Heart right ventricle (tissue), 16 donors: ENCODE results near the gene HLA-A. TPM values are rescaled to one million over a fixed set of nuclear protein-coding genes. Genes with fewer than 3 reads are reported as not detected.
"Not testable (repeated sequence)": the region's sequence is repeated elsewhere in the genome, so short reads cannot be mapped to it uniquely, and the experiment has no call there.

Source experiments
- ATAC-seq, 8 donors: fragments of 200-7000 bp; cut with Tn5 transposase; one replicate each; pipeline ENCODE4 v1.9.1; 2020; ENCODE audit warnings: mild to moderate bottlenecking in 8 of 8, moderate library complexity in 8 of 8, moderate number of reproducible peaks in 1 of 8
- DNase-seq, 2 donors: peaks; one replicate each; pipeline ENCODE4 v3.0.0-alpha.2; 2020
- H3K27ac ChIP-seq, 10 donors: fragments of 200-600 bp; sonication (generic) in 2 of 10; one replicate each; pipeline versions ENCODE4 v1.5.0 to v1.8.0; 2020 to 2022; ENCODE audit warnings: mild to moderate bottlenecking in 3 of 10
- H3K27me3 ChIP-seq, 7 donors: fragments of 200-600 bp; one replicate each; pipeline ENCODE4 v1.8.0; 2021 to 2022; ENCODE audit warnings: mild to moderate bottlenecking in 2 of 7
- H3K36me3 ChIP-seq, 9 donors: fragments of 200-600 bp; sonication (generic) in 1 of 9; one replicate each; pipeline versions ENCODE4 v1.5.0 to v1.8.0; 2020 to 2022; ENCODE audit warnings: mild to moderate bottlenecking in 2 of 9
- H3K4me1 ChIP-seq, 9 donors: fragments of 200-600 bp; sonication (generic) in 1 of 9; one replicate each; pipeline versions ENCODE4 v1.5.0 to v1.8.0; 2020 to 2022; ENCODE audit warnings: mild to moderate bottlenecking in 4 of 9
- H3K4me3 ChIP-seq, 10 donors: fragments of 200-600 bp; sonication (generic) in 2 of 10; one replicate each; pipeline versions ENCODE4 v1.5.0 to v1.8.0; 2020 to 2022; ENCODE audit warnings: mild to moderate bottlenecking in 7 of 10, moderate library complexity in 2 of 10
- H3K9me3 ChIP-seq, 11 donors: fragments of 200-600 bp in 10 of 11; sonication (generic) in 2 of 11; one replicate each; pipeline versions ENCODE4 v1.5.0 to v1.8.0; 2013 to 2022; ENCODE audit warnings: mild to moderate bottlenecking in 2 of 11, control low read depth in 1 of 11, moderate library complexity in 1 of 11
- WGBS, 2 donors: extraction: QIAGEN DNeasy Blood & Tissue Kit; methylation state at CpG; one replicate each; pipeline ENCODE4 v1.1.7; 2013; ENCODE audit warnings: inconsistent platforms in 1 of 2; 5-methylcytosine and 5-hydroxymethylcytosine counted together
- intact Hi-C, 10 donors: fragments of 100-400 bp; cut with DNase I; formaldehyde crosslinking; loops; one replicate each; pipeline versions ENCODE4 v1.11.1 to v1.14.2; 2022
- polyA plus RNA-seq, 2 donors: library from polyadenylated mRNA; stranded (reverse); fragments of 200-250 nt; gene quantifications; one replicate each; pipeline ENCODE4 v1.2.3, GENCODE V29; 2013
- total RNA-seq, 10 donors: library from RNA; stranded (reverse); fragmentation: NEBNext Ultra II Directional in 3 of 10; extraction: Animal tissue kit (Norgen Biotek cat#: 25700) in 3 of 10; gene quantifications; one replicate each; pipeline versions ENCODE4 v1.2.1 to v1.2.4, GENCODE V29; 2021 to 2023
- TF ChIP-seq, protein P1 (sequence below), 9 donors: fragments of 200-600 bp; sonication (generic) in 2 of 9; IDR thresholded peaks; one replicate each; pipeline versions ENCODE4 v1.5.0 to v1.8.0; 2021 to 2022; ENCODE audit warnings: antibody characterized with exemption in 9 of 9, mild to moderate bottlenecking in 5 of 9, moderate library complexity in 1 of 9
- donor health status: Arrhythmogenic right ventricular cardiomyopathy.
- donor health status: ischemic (EF 13 %, LVEDD 7.1; RV severe dilation, severe dysfunction).
- donor health status: healthy with polysubstance abuse.
- donor health status: DM: no; HTN: yes; CAD: no.
- donor health status: DM: no; HTN: no; CAD: no.
- donor health status: ischemic (EF 25% LVEDD 6.9; RV normal size, moderate dysfunction).
- donor health status: ischemic (EF 25% LVEDD 5.7; RV mildly dilated, moderate dysfunction).
- donor health status: healthy.
- donor health status: DM: yes; HTN: yes; CAD: no.
- donor health status: Ischemic cardiomyopathy.
- donor health status: ischemic (EF 35%, LVEDD 5.7; RV mildly dilated, moderate dysfunction).
- donor health status: nonischemic (EF 11% LVEDD 7.7; RV severe dilation, severe dysfunction).
- donor health status: DM: yes; HTN: yes; CAD: no.
- donor health status: PGD.
- donor health status: ischemic (EF 29% LVEDD 5.4; RV normal size, mild dysfunction).
- donor health status: nonischemic (EF 23%, LVEDD 6.1; RV moderate dilation, normal function).

Gene HLA-A
- total and polyA plus RNA-seq, 12 donors = 218 to 1,594 (median 312) TPM

DNA sequence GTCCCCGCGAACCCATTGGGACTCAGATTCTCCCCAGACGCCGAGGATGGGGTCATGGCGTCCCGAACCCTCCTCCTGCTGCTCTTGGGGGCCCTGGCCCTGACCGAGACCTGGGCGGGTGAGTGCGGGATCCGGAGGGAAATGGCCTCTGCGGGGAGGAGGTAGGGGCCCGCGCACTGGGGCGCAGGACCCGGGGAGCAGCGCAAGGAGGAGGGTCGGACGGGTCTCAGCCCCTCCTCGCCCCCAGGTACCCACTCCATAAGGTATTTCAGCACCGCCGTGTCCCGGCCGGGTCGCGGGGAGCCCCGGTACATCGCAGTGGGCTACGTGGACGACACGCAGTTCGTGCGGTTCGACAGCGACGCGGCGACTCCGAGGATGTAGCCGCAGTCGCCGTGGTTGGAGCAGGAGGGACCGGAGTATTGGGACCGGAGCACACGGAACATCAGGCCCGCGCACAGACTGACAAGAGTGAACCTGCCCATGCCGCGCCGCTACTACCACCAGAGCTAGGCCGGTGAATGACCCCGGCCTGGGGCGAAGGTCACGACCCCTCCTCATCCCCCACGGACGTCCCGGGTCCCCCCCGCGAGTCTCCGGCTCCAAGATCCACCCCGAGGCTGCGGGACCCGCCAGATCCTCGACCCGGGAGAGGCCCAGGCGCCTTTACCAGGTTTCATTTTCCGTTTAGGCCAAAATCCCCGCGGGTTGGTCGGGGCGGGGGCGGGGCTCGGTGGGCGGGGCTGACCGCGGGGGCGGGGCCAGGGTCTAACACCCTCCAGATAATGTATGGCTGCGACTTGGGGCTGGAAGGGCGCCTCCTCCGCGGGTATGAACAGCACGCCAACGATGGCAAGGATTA, 15.7 kb upstream of the HLA-A start:
- H3K4me1 ChIP-seq = peaks cover 0 to 23% (median 12%) of the 10 kb centered on the region in 9 donors
- H3K4me3 ChIP-seq = peak overlapping the region; percentile 44 to 81 (median 62)
- H3K27ac ChIP-seq = peak overlapping the region; percentile 68 to 97 (median 88)
- peaks cover 0 to 6% (median 0%) of the 10 kb centered on the region in 9 donors for H3K36me3 ChIP-seq
- no peaks in the 10 kb centered on the region for H3K27me3 ChIP-seq
- 5 to 7% methylated on average over 82 of the region's 82 CpGs for WGBS, 2 donors
- ATAC-seq (peak; percentile 85 to 96 (median 90)), DNase-seq (peak; percentile 74 to 77)
- H3K9me3 ChIP-seq = no peaks in the 10 kb centered on the region
- TF ChIP-seq, protein P1, sequence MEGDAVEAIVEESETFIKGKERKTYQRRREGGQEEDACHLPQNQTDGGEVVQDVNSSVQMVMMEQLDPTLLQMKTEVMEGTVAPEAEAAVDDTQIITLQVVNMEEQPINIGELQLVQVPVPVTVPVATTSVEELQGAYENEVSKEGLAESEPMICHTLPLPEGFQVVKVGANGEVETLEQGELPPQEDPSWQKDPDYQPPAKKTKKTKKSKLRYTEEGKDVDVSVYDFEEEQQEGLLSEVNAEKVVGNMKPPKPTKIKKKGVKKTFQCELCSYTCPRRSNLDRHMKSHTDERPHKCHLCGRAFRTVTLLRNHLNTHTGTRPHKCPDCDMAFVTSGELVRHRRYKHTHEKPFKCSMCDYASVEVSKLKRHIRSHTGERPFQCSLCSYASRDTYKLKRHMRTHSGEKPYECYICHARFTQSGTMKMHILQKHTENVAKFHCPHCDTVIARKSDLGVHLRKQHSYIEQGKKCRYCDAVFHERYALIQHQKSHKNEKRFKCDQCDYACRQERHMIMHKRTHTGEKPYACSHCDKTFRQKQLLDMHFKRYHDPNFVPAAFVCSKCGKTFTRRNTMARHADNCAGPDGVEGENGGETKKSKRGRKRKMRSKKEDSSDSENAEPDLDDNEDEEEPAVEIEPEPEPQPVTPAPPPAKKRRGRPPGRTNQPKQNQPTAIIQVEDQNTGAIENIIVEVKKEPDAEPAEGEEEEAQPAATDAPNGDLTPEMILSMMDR (IDR thresholded peaks at IDR 0.05) = no peak
- intact Hi-C loops = loop anchor here in 5 of 10 donors (5.0 to 10.0 kb wide), 4 partner anchors 39 to 78 kb away; no protein-coding TSS in a partner anchor

DNA sequence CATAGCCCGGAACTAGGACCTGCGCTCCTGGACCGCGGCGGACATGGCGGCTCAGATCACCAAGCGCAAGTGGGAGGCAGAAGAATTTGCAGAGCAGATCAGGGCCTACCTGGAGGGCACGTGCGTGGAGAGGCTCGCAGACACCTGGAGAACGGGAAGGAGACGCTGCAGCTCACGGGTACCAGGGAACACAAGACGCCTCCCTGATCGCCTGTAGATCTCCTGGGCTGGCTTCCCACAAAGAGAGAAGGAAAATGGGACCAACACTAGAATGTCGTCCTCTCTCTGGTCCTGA, 15.1 kb upstream of the HLA-A start:
- peak overlapping the region; percentile 44 to 81 (median 62) for H3K4me3 ChIP-seq
- DNase-seq (no peak), ATAC-seq (no peak)
- no peaks in the 10 kb centered on the region for H3K27me3 ChIP-seq
- H3K9me3 ChIP-seq = no peaks in the 10 kb centered on the region
- TF ChIP-seq, protein P1 (IDR thresholded peaks at IDR 0.05) = no peak
- peaks cover 0 to 23% (median 12%) of the 10 kb centered on the region in 9 donors for H3K4me1 ChIP-seq
- peak overlapping the region in 8 of 10 donors; percentile 76 to 97 (median 92) for H3K27ac ChIP-seq
- intact Hi-C loops = loop anchor here in 5 of 10 donors (5.0 to 10.0 kb wide), 4 partner anchors 40 to 78 kb away; no protein-coding TSS in a partner anchor
- 20 to 24% methylated on average over 16 of the region's 16 CpGs for WGBS, 2 donors
- peaks cover 0 to 6% (median 0%) of the 10 kb centered on the region in 9 donors for H3K36me3 ChIP-seq

- WGBS, 2 donors = 61 to 95% methylated on average over 6 of the region's 6 CpGs
- H3K27ac ChIP-seq = no peak overlapping the region
Observed at GRCh38 chr6:29927841-29928388, 14.4 kb upstream of the HLA-A start.

GRCh38 chr6:29930047-29930446, 12.3 kb upstream of the HLA-A start:
- WGBS, 2 donors = 82 to 88% methylated on average over 7 of the region's 7 CpGs
- H3K9me3 ChIP-seq, ATAC-seq, intact Hi-C loops, DNase-seq, H3K36me3 ChIP-seq, H3K27me3 ChIP-seq, H3K27ac ChIP-seq, H3K4me3 ChIP-seq: not testable (repeated sequence)
- peaks cover 0 to 19% (median 10%) of the 10 kb centered on the region in 9 donors for H3K4me1 ChIP-seq

More at GRCh38 chr6:29927841-29928388, 14.4 kb upstream of the HLA-A start:
- no peaks in the 10 kb centered on the region for H3K27me3 ChIP-seq
- ATAC-seq (no peak), DNase-seq (no peak)
- peaks cover 0 to 23% (median 12%) of the 10 kb centered on the region in 9 donors for H3K4me1 ChIP-seq
- peaks cover 0 to 6% (median 0%) of the 10 kb centered on the region in 9 donors for H3K36me3 ChIP-seq
- H3K4me3 ChIP-seq = no peak overlapping the region
- TF ChIP-seq, protein P1 (IDR thresholded peaks at IDR 0.05) = no peak
- intact Hi-C loops = loop anchor here in 5 of 10 donors (5.0 to 10.0 kb wide), 4 partner anchors 41 to 77 kb away; no protein-coding TSS in a partner anchor
- H3K9me3 ChIP-seq = no peaks in the 10 kb centered on the region
